GM15510 (cell line): ENCODE data around the gene HERC3.

Source experiments
- POLR2A ChIP-seq: IDR thresholded peaks from 3 replicates; pipeline ENCODE4 v1.6.1; 2011; ENCODE audit warnings: borderline replicate concordance; ENCODE audit not compliant: insufficient read length; ENCODE audit errors: extremely low read depth

The HERC3 gene

DNA sequence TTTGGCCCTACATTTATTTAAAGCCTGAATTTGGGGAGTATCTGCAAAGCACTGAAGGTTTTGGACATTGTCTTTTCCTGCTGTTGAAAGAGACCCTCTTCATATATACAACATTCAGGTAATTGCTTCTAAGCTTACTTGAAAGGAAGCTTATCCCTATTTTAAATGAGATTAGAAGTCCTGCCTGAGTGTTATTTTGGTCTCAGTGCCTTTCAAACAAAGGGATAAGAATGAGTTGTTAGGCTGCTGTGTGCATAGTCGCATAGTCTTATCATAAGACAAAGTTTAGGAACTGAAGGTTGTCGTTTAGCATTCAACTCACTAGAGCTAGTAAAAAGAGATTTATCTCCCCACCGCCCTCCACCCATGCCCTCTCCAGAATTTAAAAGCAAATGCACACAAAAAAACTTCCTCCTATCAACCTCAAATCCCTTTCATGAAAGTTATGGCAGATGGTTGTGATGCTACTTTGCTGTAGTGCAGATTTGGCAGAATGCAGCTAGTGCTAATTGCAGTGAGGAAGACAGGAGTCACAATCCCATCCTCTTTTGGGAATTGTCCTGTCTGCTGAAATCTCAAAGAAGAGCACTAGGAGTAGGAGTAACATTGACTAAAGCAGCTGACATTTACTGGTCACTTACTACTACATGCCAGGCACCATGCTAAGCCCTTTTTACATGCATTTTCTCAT lies 5.8 kb downstream of the HERC3 start:
- no peak for TF ChIP-seq POLR2A

DNA sequence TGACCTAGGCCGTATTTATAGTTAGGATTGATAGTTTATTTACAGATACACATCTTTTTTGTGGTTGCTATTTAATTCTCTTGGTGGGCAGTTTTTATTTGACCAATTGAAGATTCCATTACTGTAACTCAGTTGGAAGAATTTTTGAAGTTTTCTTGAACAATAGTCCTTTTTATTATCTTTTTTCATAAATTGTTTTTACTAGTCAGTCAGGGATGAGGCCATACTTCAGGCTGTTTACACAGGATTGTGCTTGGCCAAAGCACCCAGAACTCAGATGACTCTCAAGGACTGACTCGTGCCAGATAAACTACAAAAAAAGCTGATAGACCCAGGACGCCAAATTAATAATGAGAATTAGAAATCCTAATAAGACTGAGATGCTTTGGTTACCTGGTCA lies 7.0 kb downstream of the HERC3 start:
- TF ChIP-seq POLR2A: no peak

DNA sequence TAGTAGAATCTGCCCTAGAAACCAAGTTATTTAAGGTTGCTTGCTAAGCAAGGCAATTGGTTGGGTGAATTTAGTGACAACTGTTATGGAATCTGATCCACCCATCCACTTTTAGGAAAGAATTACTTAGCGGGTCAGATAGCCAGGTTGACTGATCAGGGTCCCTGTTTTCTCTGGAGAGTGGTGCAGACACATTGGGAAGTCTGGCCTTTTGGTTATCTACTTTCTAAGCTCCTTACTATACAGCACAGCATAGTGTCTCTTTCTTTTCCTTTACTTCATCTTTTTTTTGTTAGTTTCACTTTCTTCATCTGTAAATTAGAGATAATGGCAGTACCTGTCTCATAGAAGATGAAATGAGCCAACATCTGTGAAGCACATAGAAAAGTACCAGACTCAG lies 7.4 kb downstream of the HERC3 start:
- TF ChIP-seq POLR2A: no peak

DNA sequence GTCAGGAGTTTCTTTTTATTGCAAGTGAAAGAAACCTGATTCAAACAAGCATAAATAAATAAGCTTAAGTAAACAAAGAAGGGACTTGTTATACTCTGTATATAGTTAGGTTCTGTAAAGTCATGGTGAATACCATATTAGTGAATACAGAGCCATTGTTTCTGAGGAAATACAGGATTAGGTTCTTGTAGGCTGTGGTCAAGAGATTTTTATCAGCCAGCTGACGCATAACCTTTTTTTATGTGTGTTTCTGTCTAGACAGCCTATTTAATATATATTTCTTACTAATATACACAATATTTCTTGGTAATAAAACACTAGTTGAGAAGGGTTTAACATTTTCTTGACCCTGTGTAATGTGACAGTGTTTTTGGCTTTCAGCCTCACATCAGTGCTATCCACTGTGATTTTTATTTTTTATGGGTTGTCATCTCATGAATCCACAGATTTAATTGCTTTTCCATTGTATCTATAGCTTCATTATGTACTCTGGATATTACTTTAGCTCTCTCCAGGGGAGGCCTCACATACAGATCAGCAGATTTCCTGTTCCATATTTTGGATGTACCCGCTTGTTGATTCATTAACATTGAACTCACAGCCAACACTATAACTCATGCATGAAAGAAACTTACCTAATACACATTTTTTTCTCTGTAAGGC lies 8.0 kb downstream of the HERC3 start:
- TF ChIP-seq POLR2A: no peak

DNA sequence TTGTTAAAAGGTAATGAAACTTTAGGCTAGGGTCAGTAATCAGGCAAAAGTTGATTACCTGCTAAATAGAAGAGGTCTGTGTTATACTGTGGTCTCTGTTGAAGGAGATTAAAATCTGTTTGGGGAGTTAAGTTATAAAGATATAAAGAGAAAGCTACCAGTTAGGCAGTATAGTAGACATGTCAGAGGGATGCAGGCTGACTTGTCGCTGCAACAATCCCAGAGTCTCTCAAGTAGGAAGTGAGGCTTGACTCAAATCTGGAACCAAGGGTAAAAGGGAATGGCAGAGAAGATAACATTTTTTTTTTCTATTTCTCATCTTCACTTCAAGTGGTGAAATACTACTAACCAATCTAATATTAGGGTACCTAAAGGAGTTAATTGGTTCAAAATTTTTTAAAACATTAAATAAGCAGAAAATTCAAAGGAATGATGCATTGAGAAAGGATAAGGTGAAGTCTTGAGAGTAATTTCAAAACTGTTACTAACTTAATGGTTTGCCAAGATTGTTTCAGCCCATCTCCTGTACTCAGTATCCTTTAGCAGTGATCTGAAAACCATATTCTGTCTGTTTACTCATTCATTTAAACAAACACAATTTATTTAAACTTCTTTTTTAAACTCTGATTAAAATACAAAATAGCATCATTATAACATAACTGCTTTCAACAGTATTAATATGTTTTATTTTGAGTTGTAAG lies 12.8 kb downstream of the HERC3 start:
- TF ChIP-seq POLR2A: no peak

DNA sequence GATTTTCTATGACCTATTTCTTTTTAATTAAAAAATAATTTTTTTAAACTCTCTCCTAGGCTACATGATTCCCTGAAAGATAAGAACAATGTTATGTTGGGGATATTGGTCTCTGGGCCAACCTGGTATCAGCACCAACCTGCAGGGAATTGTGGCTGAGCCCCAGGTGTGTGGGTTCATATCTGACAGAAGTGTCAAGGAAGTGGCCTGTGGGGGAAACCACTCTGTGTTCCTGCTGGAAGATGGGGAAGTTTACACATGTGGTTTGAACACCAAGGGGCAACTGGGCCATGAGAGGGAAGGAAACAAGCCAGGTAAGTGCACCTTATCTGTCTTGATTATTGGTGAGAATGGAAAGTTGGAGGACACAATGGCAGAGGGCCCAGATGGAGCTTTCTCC lies 13.5 kb downstream of the HERC3 start:
- TF ChIP-seq POLR2A: no peak

DNA sequence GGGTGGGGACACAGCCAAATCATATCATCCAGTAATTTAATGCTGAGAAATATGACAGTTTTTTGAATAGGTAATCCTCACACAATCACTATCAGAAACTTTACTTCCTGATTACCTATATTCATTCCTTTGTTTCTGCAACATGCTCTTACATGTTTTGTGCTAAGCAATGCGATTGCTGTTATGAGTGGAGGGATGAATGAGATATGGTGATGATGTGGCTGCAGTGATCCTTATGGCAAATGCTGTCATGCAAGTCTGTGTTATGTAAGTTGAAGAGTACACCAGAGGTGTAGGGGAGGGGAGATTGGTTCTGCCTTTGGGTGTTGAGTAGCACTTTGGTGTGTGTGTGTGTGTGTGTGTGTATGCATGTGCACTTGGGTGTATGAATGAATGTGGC lies 14.6 kb downstream of the HERC3 start:
- no peak for TF ChIP-seq POLR2A

DNA sequence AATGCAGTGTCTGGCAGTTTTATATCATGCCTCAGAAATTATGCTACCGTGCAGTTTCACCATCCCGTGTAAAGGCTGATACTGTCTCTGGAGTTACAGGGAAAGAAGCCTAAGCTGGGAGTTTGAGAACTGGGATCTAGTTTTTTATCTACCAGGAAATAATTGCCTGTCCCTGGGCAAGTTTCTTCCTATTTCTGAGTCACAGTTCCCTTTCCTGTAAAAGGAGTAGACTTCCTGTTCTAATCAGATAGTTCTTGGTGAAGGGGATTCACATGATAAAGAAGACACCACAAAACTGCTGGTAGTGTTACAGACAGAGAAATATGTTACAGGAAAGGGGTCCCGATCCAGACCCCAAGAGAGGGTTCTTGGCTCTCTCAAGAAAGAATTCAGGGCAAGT lies 17.1 kb downstream of the HERC3 start:
- TF ChIP-seq POLR2A: no peak

DNA sequence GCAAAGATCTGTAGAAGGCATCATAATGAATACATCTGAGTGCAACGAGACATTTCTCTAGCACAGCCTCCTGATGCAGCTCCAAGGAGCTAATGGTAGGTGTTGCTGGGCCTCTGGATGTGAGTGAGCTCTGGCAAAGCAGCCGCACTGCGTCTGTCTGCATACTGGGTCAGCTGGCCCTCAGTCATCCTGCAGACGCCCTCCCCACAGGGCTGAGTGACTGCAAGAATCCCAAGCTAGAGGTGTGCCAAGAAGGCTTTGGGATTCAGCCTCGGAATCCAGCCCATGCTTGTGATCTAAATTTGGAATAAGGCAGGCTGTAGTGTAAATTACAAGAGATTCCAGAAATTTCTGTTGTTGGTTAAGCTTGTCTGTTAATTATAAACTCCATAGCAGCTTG lies 18.5 kb downstream of the HERC3 start:
- TF ChIP-seq POLR2A: no peak

DNA sequence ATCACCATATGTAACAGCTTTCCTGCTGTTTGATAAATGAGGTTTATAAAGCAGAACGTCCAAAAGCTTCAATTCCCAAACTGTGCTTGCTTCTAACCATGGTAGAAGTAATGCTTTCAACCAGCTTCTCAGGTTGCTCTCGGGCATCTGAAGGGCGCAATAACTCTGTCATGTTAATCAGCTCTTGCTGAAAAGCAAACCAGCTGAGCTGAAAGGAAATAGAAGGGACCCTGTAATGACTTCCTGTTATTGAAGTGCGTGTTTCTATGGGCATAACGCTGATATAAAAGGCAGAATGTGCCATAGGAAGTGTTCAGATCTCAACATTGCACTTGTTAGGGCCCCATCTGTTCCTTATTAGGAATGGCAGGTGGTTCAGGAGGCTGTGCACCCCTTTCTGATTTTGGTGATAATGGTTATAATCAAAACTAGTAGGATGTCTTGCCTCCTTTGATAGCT lies 21.2 kb downstream of the HERC3 start:
- TF ChIP-seq POLR2A: no peak

DNA sequence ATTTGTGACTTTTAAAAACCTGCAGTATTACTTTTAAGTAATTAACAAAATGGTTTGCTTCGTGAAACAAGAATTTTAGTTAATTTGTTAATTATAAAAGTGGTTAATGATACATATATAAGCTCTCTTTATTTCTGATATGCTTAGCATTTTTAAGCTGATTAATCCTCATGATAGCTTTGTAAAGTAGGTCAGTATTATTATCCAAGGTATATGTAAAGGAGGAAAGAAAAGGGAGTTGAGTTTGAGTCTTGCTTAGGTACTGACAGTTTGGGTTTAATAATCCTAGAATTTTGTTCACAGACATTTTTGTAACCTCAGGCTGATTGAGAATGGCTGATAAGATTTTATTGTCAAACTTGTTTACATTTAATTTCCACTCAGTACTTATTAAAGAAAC lies 21.8 kb downstream of the HERC3 start:
- TF ChIP-seq POLR2A: no peak

DNA sequence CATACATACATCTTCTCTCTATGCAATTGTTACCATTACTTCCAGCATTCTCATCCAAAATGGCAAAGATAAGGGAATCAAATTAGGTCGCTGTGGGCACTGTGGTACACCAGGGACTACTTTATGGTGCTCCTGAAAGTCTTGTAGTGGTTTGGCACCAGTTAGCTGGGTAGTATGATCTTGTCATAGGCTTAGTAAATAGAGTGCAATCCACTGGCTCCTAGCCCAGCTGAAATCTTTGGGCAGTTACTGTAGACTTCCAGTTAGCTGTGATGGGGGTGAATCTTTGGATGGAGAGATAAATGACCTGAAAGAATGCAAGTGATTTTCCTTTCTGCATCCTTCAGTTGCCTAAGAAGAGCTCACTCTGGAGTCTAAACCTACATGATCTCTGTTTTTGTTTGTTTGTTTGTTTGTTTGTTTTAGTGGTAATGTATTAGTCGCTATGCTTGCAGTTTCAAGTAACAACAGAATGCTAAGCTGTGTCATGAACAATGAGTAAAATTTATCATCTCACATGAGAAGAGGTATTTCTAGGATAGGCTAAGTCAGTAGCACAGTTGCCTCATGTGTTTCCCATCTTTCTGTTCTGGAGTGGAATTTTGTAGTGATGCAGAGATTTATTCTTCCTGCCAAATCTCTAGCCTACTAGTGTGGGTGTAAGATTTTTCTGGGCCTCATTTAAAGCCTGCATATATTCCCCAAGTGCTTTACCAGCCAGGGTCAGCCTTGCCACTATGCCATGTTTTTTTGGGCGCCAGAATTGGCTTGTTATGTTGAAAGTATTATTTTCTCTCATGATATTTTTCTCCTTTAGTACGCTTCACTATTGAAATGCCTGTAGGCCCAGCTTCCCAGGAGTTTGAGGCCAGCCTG lies 24.2 kb downstream of the HERC3 start:
- TF ChIP-seq POLR2A: no peak

DNA sequence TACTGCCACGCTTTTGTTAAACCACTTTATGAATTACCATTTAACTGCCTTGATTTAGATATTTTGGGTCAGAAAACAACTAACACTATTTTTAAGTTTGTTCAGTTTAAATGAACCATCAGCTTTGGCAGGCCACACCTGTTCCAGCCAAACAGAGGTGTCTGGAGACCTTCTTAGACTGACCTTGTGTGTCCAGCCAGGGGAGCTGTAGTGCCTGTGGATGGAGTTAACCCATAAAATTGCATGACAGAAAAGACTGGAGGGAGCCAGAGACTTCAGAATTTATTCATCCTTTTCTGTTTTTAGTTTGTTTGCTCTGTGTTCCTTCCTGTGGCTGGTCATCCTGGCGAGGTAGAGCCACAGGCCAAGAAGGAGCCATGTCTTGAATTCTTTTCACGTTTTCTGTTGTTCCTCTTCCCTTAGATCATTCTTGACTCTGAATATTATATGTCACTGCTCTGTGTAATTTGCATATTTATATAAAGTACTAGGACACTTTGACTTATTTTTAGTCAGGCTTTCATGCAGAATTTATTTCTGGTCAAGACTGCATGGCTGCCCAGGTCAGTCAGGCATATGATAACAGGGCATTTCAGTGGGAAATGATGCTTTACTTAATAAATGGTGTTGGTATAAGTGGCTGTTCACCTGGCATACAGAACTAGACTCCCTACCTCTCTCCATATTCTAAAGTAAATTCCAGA lies 26.7 kb downstream of the HERC3 start:
- no peak for TF ChIP-seq POLR2A

DNA sequence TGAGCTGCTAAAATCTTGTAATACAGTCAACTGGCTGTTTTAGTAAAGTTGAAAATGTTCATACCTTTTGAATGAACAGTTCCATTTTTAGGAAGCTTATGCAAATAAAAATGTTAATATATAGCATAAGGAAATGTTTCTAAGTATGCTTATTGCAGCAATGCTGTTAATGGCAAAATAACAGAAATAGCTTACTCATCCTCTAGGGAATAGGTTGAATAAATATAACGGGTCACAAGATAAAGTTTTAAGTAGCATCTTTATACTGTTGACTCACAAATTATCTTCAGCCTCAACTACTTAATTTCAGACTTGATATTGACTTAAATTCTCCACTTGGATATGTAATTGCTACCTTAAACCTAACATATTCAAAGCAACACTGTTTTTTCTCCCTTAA lies 27.7 kb downstream of the HERC3 start:
- no peak for TF ChIP-seq POLR2A

DNA sequence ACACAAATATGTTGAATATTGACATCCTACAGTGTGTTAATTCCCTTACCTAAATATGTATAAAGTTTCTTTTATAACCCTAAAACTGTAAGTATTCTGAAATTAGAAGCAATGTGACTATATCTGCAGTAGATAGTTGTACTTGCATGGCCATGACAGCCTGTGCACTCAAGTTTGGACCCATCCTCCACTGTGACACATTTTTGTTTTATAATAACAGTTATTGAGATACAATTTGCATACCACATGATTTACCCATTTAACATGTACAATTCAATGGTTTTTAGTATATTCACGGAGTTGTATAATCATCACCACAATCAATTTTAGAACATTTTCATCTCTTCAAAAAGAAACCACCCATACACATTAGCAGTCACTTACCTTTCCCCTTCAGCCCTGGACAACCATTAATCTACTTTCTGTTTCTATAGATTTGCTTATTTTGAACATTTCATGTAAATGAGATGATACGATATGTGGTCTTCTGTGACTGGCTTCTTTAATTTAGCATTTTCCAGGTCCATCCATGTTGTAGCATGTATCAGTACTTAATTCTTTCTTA lies 29.6 kb downstream of the HERC3 start:
- TF ChIP-seq POLR2A: no peak

DNA sequence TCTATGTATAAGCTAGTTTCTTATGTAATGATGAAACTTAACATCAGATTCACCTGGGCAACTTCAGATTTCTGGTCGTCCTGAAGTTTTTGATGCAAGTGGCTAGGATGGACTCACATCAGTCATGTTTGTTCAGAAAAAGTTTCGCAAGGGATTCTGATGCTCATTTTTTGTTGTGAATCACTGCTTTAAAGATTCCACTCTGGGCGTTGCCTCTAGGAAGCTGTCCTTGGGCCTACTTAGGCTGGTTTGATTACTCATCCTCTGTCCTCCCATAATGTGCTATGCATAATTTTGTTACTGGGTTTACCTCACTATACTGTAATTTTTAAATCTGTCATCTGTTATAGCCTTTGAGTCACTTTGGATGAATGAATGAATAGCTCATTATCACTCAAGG lies 30.8 kb downstream of the HERC3 start:
- TF ChIP-seq POLR2A: no peak
